GM12865 (cell line): Measurements from ENCODE around the gene CBX4.
A peak's percentile ranks its signal among the peaks of the same experiment; 100 is the strongest.

Source experiments
- DNase-seq: peaks from one replicate; pipeline ENCODE4 v3.0.0; 2010; ENCODE audit warnings: low read depth
- H3K4me3 ChIP-seq: 2 replicates; pipeline ENCODE4 v1.5.1; 2011; ENCODE audit warnings: mild to moderate bottlenecking, low read depth, low read length, control low read depth
- TF ChIP-seq, protein P1 (sequence below): IDR thresholded peaks from 2 replicates; pipeline ENCODE4 v1.5.1; 2011; ENCODE audit warnings: low read length, control low read depth, low read depth, inconsistent platforms; ENCODE audit not compliant: insufficient read depth; ENCODE audit errors: missing control alignments

Gene CBX4

DNA sequence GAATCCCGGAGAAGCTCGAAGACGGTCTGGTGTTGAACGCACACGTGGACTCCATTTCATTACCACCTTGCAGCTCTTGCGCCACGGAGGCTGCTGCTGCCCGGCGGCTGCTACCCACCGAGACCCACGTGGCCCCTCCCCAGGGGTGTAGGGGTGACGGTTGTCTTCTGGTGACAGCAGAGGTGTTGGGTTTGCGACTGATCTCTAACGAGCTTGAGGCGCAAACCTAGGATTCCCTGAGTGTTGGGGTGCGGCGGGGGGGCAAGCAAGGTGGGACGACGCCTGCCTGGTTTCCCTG lies 1.7 kb upstream of the CBX4 start:
- DNase-seq = no peak
- H3K4me3 ChIP-seq = no peak overlapping the region
- TF ChIP-seq, protein P1, sequence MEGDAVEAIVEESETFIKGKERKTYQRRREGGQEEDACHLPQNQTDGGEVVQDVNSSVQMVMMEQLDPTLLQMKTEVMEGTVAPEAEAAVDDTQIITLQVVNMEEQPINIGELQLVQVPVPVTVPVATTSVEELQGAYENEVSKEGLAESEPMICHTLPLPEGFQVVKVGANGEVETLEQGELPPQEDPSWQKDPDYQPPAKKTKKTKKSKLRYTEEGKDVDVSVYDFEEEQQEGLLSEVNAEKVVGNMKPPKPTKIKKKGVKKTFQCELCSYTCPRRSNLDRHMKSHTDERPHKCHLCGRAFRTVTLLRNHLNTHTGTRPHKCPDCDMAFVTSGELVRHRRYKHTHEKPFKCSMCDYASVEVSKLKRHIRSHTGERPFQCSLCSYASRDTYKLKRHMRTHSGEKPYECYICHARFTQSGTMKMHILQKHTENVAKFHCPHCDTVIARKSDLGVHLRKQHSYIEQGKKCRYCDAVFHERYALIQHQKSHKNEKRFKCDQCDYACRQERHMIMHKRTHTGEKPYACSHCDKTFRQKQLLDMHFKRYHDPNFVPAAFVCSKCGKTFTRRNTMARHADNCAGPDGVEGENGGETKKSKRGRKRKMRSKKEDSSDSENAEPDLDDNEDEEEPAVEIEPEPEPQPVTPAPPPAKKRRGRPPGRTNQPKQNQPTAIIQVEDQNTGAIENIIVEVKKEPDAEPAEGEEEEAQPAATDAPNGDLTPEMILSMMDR = no peak

- TF ChIP-seq, protein P1 = no peak
- H3K4me3 ChIP-seq = peak overlapping the region; percentile 65; the same call in 1 of the 2 replicates
- DNase-seq = peak; percentile 14
Measured at GRCh38 chr17:79840269-79840988, 1.2 kb upstream of the CBX4 start.

- peak; percentile 66 for DNase-seq
- TF ChIP-seq, protein P1 = no peak
- peak overlapping the region; percentile 71 for H3K4me3 ChIP-seq
Measured at GRCh38 chr17:79838522-79839274, 542 bp downstream of the CBX4 start.

DNA sequence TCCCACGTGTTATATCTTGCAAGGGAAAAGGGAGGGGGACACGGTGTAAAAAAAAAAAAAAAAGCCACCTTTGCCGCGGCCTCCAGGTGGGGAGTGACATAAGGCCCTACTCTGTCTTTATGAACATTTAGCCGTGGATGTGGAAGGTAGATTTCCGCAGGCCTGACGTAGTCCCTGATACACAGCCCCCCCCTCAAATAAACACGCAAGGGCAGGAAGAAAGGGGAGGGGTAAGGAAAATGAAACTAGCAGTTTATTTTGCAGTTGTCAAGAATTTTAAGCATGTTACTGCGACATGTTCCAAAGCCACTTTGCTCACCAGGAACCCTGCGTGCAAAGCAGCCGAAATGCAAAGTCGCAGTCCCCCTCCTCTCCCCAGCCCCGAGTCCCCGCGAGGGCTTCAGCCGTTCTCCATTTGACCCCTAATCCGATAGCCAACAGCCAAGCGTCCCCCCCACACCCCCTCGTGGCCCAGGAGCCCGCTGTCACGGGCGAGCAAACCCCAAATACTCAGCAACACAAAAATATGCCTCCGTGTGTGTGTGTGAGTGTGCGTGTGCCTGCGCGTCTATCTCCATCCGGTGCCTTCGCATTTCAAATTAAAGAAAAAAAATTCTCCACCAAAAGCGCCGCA lies 1.2 kb downstream of the CBX4 start:
- TF ChIP-seq, protein P1 = no peak
- peak; percentile 62 for DNase-seq
- H3K4me3 ChIP-seq = peak overlapping the region; percentile 71

- H3K4me3 ChIP-seq = peak overlapping the region; percentile 71
- DNase-seq = peak; percentile 90
- TF ChIP-seq, protein P1 = no peak
Measured at GRCh38 chr17:79836972-79837887, 2.0 kb downstream of the CBX4 start.

- TF ChIP-seq, protein P1 = no peak
- H3K4me3 ChIP-seq = peak overlapping the region; percentile 71
- no peak for DNase-seq
Measured at GRCh38 chr17:79836510-79836971, 2.7 kb downstream of the CBX4 start.
